ENCODE results near the gene FANCG.

The FANCG gene

DNA sequence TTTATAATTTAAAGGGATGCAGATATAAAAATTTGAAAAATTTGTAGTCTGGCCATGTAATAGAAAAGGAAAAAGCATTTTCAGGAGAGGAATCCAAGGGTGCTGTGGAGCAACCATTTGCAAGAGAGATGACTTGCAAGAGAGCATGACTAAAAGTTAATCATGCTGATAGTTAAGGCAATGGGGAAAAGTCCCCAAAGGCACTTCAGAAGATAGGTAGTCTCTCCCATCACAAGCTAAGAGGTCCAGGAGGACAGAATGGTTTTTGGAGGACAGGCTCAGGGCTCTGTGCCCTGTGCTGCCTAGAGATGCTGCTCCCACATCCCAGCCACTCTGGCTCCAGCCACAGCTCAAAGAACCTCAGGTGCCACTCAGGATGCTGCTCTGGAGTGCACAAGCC, 51.4 kb downstream of the FANCG start:
- H3K4me3 Mint-ChIP-seq = no peak overlapping the region
- no peaks in the 10 kb centered on the region for H3K27me3 Mint-ChIP-seq (ENCODE audit: low read depth)
- H3K4me1 Mint-ChIP-seq (ENCODE audit: low read depth) = peaks cover 13% of the 10 kb centered on the region
- no peaks in the 10 kb centered on the region for H3K9me3 Mint-ChIP-seq
- peaks cover 7% of the 10 kb centered on the region for H3K36me3 Mint-ChIP-seq (ENCODE audit: low read depth)
- H3K27ac Mint-ChIP-seq = no peak overlapping the region

DNA sequence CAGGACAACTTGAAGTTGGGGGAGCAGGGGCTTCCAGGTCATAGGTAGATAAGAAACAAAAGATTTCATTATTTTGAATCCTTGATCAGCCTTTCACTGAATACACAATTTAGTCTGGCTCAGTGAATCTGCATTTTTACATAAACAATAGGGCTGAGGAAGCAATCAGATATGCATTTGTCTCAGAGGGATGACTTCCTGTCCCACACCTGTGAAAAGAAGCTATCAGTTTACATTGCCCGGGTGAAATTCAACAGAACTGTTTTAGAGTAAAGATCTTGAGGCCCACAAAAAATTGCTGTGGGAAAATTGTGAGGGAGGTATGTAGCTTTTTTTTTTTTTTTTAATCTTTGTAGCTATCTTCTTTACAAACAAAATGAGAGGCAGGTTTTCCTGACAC, 51.9 kb downstream of the FANCG start:
- Mint-ChIP-seq H3K4me1 (ENCODE audit: low read depth) (peaks cover 14% of the 10 kb centered on the region), H3K36me3 (ENCODE audit: low read depth) (peaks cover 7% of the 10 kb centered on the region), H3K27me3 (ENCODE audit: low read depth) (no peaks in the 10 kb centered on the region), H3K4me3 (no peak overlapping the region), H3K27ac (no peak overlapping the region), H3K9me3 (no peaks in the 10 kb centered on the region)

DNA sequence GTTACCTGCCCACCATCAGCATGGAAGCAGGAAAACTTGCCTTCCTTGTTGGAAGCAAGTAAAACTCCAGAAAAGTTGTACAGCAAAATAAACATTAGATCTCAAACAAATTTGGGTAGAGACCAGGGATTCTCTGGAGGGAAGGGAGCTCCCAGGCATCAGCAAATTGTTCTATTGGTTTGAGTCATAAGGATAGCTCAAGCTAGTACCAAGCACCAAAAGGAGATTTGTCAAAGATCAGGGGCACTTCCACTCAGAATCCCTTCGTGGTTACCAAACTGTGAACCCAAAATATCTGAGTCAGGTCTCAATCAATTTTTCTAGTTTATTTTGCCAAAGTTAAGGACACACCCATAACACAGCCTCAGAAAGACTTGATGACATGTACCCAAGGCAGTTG, 52.4 kb downstream of the FANCG start:
- no peak overlapping the region for H3K27ac Mint-ChIP-seq
- peaks cover 7% of the 10 kb centered on the region for H3K36me3 Mint-ChIP-seq (ENCODE audit: low read depth)
- peaks cover 14% of the 10 kb centered on the region for H3K4me1 Mint-ChIP-seq (ENCODE audit: low read depth)
- H3K4me3 Mint-ChIP-seq = no peak overlapping the region
- no peaks in the 10 kb centered on the region for H3K9me3 Mint-ChIP-seq
- no peaks in the 10 kb centered on the region for H3K27me3 Mint-ChIP-seq (ENCODE audit: low read depth)

DNA sequence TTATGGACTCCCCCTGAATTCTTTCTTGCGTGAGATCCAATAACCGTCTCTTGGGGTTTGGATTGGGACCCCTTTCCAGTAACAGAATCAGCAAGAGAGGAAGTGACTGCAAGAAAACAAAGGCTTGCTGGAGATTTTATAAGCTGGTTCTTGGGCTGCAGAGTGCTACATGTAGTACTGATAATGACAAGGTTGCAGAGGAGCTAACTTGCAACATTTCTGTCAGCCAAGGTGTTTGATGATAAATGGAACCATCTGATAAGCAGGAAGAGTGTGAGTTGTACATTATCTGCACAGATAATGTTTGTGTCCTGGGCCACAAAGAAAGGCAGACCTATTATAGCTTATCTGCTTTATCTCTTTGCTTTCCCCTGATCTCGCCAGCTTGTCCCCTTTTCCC, 53.1 kb downstream of the FANCG start:
- Mint-ChIP-seq H3K4me1 (ENCODE audit: low read depth) (peaks cover 14% of the 10 kb centered on the region), H3K27ac (no peak overlapping the region), H3K4me3 (no peak overlapping the region)

More for the DNA sequence above, 53.1 kb downstream of the FANCG start:
- peaks cover 11% of the 10 kb centered on the region for H3K36me3 Mint-ChIP-seq (ENCODE audit: low read depth)
- no peaks in the 10 kb centered on the region for H3K27me3 Mint-ChIP-seq (ENCODE audit: low read depth)
- H3K9me3 Mint-ChIP-seq = no peaks in the 10 kb centered on the region
